GM21576 (cell line): ENCODE data around the gene TEX44.

ENCODE experiments used
- ATAC-seq: cut with Tn5 transposase; IDR thresholded peaks from one replicate; pipeline ENCODE4 v1.9.1; 2021; ENCODE audit warnings: mild to moderate bottlenecking, moderate library complexity; ENCODE audit not compliant: unreplicated experiment

TEX44 gene

DNA sequence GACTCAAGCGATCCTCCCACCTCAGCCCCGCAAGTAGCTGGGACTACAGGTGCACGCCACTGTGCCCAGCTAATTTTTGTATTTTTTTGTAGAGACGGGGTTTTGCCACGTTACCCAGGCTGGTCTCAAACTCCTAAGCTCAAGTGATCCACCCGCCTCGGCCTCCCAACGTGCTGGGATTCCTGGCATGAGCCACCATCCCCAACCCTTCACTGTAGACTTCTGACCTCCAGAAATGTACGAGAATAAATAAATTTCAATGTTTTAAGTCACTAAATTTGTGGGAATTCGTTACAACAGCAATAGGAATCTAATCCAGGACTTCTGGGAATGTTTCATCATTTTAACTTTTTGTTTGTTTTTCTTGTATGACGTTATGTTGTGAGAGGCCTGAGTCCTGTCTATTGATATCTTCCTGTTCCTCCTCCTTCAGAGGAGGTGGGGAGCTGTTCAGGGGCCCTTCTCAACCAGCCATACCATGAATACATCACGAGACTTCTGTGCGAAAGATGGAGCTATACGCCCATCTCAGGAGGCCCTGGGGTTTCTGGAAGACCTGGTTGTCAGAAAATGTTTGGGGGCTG, 40.0 kb downstream of the TEX44 start:
- no peak for ATAC-seq

DNA sequence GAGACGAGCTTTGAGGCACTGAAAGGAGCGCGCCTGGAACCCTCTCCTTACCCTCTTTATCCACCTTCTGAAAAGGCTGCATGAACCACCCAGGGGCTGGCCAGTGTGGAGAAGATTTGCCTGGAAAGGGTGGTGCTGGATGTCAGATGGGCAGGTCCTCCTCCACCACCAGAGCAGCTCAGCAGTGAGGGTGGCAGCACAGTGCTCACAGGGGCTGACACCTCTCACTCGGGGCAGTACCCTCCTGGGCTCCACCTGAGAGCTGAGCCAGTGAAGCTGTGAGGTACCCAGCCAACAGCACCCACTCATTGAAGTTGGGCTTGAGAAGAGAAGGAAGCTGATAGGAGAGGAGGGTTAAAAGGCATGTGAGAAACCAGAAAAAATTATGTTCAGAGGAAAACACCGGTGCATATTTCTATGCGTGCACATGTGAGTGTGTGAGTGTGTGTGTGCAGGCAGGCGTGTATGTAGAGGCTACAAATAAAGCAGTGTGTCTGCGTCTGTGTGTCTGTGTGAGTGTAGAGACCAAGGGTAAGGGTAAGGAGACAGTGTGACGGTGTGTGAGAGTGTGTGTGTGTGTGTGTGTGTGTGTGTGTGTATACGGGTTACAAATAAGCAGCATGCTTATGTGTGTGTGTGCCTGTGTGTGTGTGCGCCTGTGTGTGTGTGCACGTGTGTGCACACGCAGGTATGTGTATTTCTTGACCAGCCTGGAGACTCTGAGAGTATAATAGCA, 40.7 kb downstream of the TEX44 start:
- ATAC-seq, result no peak

- no peak for ATAC-seq
These were observed 41.7 kb downstream of the TEX44 start for GRCh38 chr2:231634412-231634811.

GRCh38 chr2:231634951-231635875, 42.5 kb downstream of the TEX44 start:
- ATAC-seq, result no peak

DNA sequence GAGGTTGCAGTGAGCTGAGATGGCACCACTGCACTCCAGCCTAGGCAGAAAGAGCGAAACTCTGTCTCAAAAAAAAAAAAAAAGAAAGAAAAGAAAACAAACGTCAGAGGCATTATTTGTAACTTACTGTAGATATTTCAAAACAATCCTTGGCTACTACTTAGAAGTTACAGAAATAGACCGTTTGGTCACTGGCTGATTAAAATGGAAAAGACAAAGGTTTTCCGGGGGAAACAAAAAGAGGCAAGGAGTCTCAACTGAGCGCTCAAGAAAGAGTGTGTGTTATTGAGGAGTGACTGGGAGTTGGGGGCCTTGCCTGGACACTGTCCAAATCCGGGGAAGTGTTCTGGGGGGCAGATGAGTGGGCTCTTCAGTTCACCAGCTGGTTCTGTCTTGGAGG, 47.6 kb downstream of the TEX44 start:
- no peak for ATAC-seq

GRCh38 chr2:231640641-231641111, 48.0 kb downstream of the TEX44 start:
- no peak for ATAC-seq

DNA sequence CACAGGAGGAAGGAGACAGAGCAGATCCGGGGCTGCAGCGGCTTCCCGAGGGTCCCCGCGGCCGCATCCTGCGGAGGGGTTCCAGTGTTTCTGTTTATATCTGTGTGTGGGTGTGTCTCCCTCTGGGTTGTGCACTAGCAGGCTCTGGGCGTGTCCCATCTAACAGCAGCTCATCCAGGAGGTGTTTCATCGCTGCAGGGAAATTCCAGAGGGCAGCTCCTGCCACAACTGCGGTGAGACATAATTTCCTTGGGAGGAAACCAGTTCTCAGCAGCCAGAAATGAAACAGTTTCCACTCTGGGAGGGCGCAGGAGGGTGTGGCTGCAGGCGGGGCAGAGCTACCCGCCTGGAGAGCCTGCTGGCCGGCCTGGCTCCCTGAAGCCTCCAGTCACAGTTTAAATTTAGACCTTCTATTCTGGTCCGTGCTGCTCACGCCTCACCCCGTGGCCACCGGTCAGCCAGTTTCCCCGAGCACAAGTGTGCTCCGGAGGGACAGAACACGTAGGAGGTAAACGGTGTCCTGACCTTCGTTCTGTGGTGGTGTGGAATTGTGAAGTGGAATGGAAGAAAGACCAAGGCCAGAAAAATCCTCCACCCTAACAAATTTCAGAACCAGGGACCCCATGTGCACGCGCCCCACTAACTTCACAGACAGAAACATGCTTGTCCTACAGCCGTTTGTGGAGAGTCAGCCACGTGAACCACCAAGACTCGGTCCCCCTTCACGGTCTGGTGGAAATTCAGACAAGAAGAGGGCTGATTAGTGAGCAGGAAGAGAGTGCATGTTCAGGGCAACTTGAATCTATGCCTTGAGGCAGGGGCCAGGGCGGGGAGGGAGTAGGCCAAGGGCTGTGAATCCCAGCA, 50.2 kb downstream of the TEX44 start:
- peak; percentile 54 for ATAC-seq

GRCh38 chr2:231643495-231643888, 50.8 kb downstream of the TEX44 start:
- ATAC-seq, result no peak
